Measurements from ENCODE around the gene VKORC1.
"Not testable (repeated sequence)": the region's sequence is repeated elsewhere in the genome, so short reads cannot be mapped to it uniquely, and the experiment has no call there.

GRCh38 chr16:31141071-31141469, 46.5 kb upstream of the VKORC1 start:
- TF ChIP-seq POLR2A (IDR thresholded peaks at IDR 0.05; ENCODE audit: low read length); GATA1 (IDR thresholded peaks at IDR 0.05; ENCODE audit: low read depth, low read length): not testable (repeated sequence)

Data from erythroblast (primary cell).